H1 (cell line): ENCODE data around the gene PDCD6IP. TPM values are rescaled to one million over a fixed set of nuclear protein-coding genes. Genes with fewer than 3 reads are reported as not detected.

Experiments used
- CTCF ChIA-PET: fragments of 300-600 bp; sonication (Branson Sonifier 250); formaldehyde crosslinking; loops from one replicate; lab custom pipeline; 2021; ENCODE audit not compliant: partially characterized antibody; lab: Charles Lee
- POLR2A ChIA-PET: fragments of 300-600 bp; sonication (Branson Sonifier 250); formaldehyde crosslinking; loops from one replicate; lab custom pipeline; 2021; ENCODE audit warnings: inconsistent platforms; ENCODE audit not compliant: partially characterized antibody; lab: Charles Lee
- DNase-seq, 2 experiments: peaks; one replicate each; pipeline versions ENCODE4 v3.0.0 to v3.0.0-alpha.2; 2010 to 2022; ENCODE audit warnings: low spot score in 2 of 2, low read depth in 1 of 2, mixed read lengths in 1 of 2
- FAIRE-seq: peaks from 2 replicates; lab custom pipeline; 2011; peaks lifted over from hg19 to GRCh38; lab: Jason Lieb, UNC
- H2AFZ ChIP-seq: 2 replicates; pipeline ENCODE4 v1.8.1; 2012; ENCODE audit warnings: low read length, inconsistent platforms
- H2AK5ac ChIP-seq: 2 replicates; pipeline ENCODE4 v1.6.1; 2013; ENCODE audit warnings: low read depth, low read length
- H2BK120ac ChIP-seq: replicated peaks from 2 replicates; pipeline ENCODE3; 2013; ENCODE audit warnings: low read depth, low read length, inconsistent platforms
- H2BK12ac ChIP-seq: 2 replicates; pipeline ENCODE4 v1.6.1; 2013; ENCODE audit warnings: low read depth, low read length
- H2BK15ac ChIP-seq: 2 replicates; pipeline ENCODE4 v1.6.1; 2013; ENCODE audit warnings: low read length
- H2BK20ac ChIP-seq: 2 replicates; pipeline ENCODE4 v1.6.1; 2013; ENCODE audit warnings: low read length
- H2BK5ac ChIP-seq: 2 replicates; pipeline ENCODE4 v1.6.1; 2013; ENCODE audit warnings: low read depth, low read length
- H3K14ac ChIP-seq: 2 replicates; pipeline ENCODE4 v1.6.1; 2013; ENCODE audit warnings: inconsistent platforms; ENCODE audit not compliant: insufficient read length
- H3K18ac ChIP-seq: 2 replicates; pipeline ENCODE4 v1.6.1; 2013; ENCODE audit warnings: low read length; ENCODE audit errors: extremely low read depth
- H3K23ac ChIP-seq: 2 replicates; pipeline ENCODE4 v1.6.1; 2013; ENCODE audit warnings: inconsistent platforms; ENCODE audit not compliant: insufficient read length
- H3K23me2 ChIP-seq: 2 replicates; pipeline ENCODE4 v1.6.1; 2013; ENCODE audit warnings: low read depth, low read length
- H3K27ac ChIP-seq: 2 replicates; pipeline ENCODE4 v1.6.1; 2011; ENCODE audit warnings: low read depth, low read length, inconsistent platforms
- H3K27me3 ChIP-seq, 4 experiments: replicated peaks in 1 of 4; 1 replicate in 1 of 4; 2 replicates in 3 of 4; pipeline versions ENCODE4 v1.6.1 to v1.8.1; 2011 to 2013; ENCODE audit warnings: low read length in 3 of 4, mild to moderate bottlenecking in 3 of 4, inconsistent platforms in 2 of 4, mixed read lengths in 2 of 4, moderate library complexity in 1 of 4; ENCODE audit not compliant: control insufficient read depth in 3 of 4, insufficient read depth in 3 of 4; ENCODE audit errors: extremely low read depth in 1 of 4
- H3K36me3 ChIP-seq, 4 experiments: 2 replicates each; pipeline versions ENCODE4 v1.6.1 to v1.8.1; 2011 to 2013; ENCODE audit warnings: mild to moderate bottlenecking in 4 of 4, low read length in 3 of 4, moderate library complexity in 2 of 4, control low read depth in 1 of 4, inconsistent platforms in 1 of 4; ENCODE audit not compliant: insufficient read depth in 4 of 4, control insufficient read depth in 2 of 4
- H3K4ac ChIP-seq: replicated peaks from 2 replicates; pipeline ENCODE3; 2013; ENCODE audit warnings: low read length, low read depth, mixed read lengths, inconsistent platforms; ENCODE audit not compliant: insufficient read length
- H3K4me1 ChIP-seq, 4 experiments: replicated peaks in 1 of 4; 1 replicate in 1 of 4; 2 replicates in 3 of 4; pipeline versions ENCODE4 v1.6.1 to v1.8.1; 2011 to 2013; ENCODE audit warnings: low read length in 3 of 4, inconsistent platforms in 2 of 4, mixed read lengths in 1 of 4; ENCODE audit not compliant: insufficient read depth in 4 of 4, control insufficient read depth in 3 of 4
- H3K4me2 ChIP-seq, 2 experiments: 2 replicates each; pipeline versions ENCODE4 v1.6.1 to v1.8.1; 2011 to 2013; ENCODE audit warnings: low read depth in 2 of 2, low read length in 2 of 2, control low read depth in 1 of 2, inconsistent platforms in 1 of 2, mild to moderate bottlenecking in 1 of 2; ENCODE audit not compliant: insufficient read depth in 1 of 2
- H3K4me3 ChIP-seq, 4 experiments: fragments of 200-600, 300-600 bp in 1 of 4; sonication (generic), shearing (Covaris generic), sonication (Bioruptor Twin) in 1 of 4; 2 replicates each; pipeline versions ENCODE4 v1.5.1 to v1.8.1; 2011 to 2016; ENCODE audit warnings: low read length in 4 of 4, low read depth in 3 of 4, control low read depth in 2 of 4, inconsistent platforms in 2 of 4, mild to moderate bottlenecking in 2 of 4, mixed read lengths in 1 of 4, moderate library complexity in 1 of 4; ENCODE audit not compliant: insufficient read depth in 2 of 4; ENCODE audit errors: extremely low read depth in 1 of 4
- H3K56ac ChIP-seq: replicated peaks from 2 replicates; pipeline ENCODE3; 2013; ENCODE audit warnings: low read depth, mild to moderate bottlenecking, mixed read lengths, low read length, inconsistent platforms; ENCODE audit not compliant: insufficient read length
- H3K79me1 ChIP-seq: 2 replicates; pipeline ENCODE4 v1.6.1; 2013; ENCODE audit warnings: low read depth, low read length, control low read depth
- H3K79me2 ChIP-seq, 2 experiments: 2 replicates each; pipeline versions ENCODE4 v1.6.1 to v1.8.1; 2012 to 2013; ENCODE audit warnings: low read length in 2 of 2, mild to moderate bottlenecking in 2 of 2, inconsistent platforms in 1 of 2; ENCODE audit not compliant: insufficient read depth in 2 of 2, control insufficient read depth in 1 of 2
- H3K9ac ChIP-seq, 4 experiments: replicated peaks in 1 of 4; 1 replicate in 1 of 4; 2 replicates in 3 of 4; pipeline versions ENCODE4 v1.6.1 to v1.8.1; 2011 to 2013; ENCODE audit warnings: low read depth in 3 of 4, low read length in 3 of 4, control low read depth in 2 of 4, mild to moderate bottlenecking in 2 of 4, moderate library complexity in 2 of 4, inconsistent platforms in 1 of 4; ENCODE audit errors: extremely low read depth in 1 of 4
- H3K9me3 ChIP-seq, 2 experiments: 2 replicates each; pipeline versions ENCODE4 v1.6.1 to v1.8.1; 2012 to 2013; ENCODE audit warnings: mild to moderate bottlenecking in 2 of 2, moderate library complexity in 2 of 2, control low read depth in 1 of 2, inconsistent platforms in 1 of 2, low read depth in 1 of 2, low read length in 1 of 2, mixed read lengths in 1 of 2; ENCODE audit not compliant: insufficient read depth in 2 of 2
- H4K20me1 ChIP-seq, 2 experiments: replicated peaks in 1 of 2; 2 replicates each; pipeline versions ENCODE3 to v1.8.1; 2011 to 2013; ENCODE audit warnings: inconsistent platforms in 2 of 2, low read length in 2 of 2, mild to moderate bottlenecking in 1 of 2; ENCODE audit not compliant: insufficient read depth in 2 of 2, control insufficient read depth in 1 of 2
- H4K5ac ChIP-seq: 2 replicates; pipeline ENCODE4 v1.6.1; 2013; ENCODE audit warnings: low read length, low read depth, mixed read lengths, inconsistent platforms; ENCODE audit not compliant: insufficient read length
- H4K8ac ChIP-seq: 2 replicates; pipeline ENCODE4 v1.8.0; 2013; ENCODE audit warnings: mild to moderate bottlenecking, moderate library complexity, low read length, inconsistent platforms; ENCODE audit not compliant: insufficient read depth; ENCODE audit errors: extremely low read depth
- H4K91ac ChIP-seq: replicated peaks from 2 replicates; pipeline ENCODE3; 2013; ENCODE audit warnings: low read length, mixed read lengths, inconsistent platforms; ENCODE audit not compliant: insufficient read length
- BACH1 ChIP-seq: IDR thresholded peaks from 2 replicates; pipeline ENCODE4 v1.6.1; 2012; ENCODE audit warnings: low read length, improper control_type of control experiment
- CBX8 ChIP-seq: fragments of 300-800, 300-1000 bp; sonication (generic); IDR thresholded peaks from 2 replicates; pipeline ENCODE4 v1.7.1; 2016; ENCODE audit warnings: low read depth, low read length, borderline replicate concordance
- CEBPB ChIP-seq: IDR thresholded peaks from 2 replicates; pipeline ENCODE4 v1.6.1; 2012; ENCODE audit warnings: low read depth, low read length
- CHD1 ChIP-seq: IDR thresholded peaks from 2 replicates; pipeline ENCODE4 v1.6.1; 2012; ENCODE audit warnings: low read depth, low read length, improper control_type of control experiment
- CHD2 ChIP-seq: IDR thresholded peaks from 2 replicates; pipeline ENCODE4 v1.6.1; 2012; ENCODE audit warnings: low read length, improper control_type of control experiment
- EP300 ChIP-seq, 2 experiments: IDR thresholded peaks; 1 replicate in 1 of 2; 2 replicates in 1 of 2; pipeline ENCODE4 v1.6.1; 2011 to 2012; ENCODE audit warnings: low read depth in 2 of 2, low read length in 2 of 2, mild to moderate bottlenecking in 2 of 2, borderline replicate concordance in 1 of 2, inconsistent platforms in 1 of 2, moderate library complexity in 1 of 2
- MAFK ChIP-seq: IDR thresholded peaks from 2 replicates; pipeline ENCODE4 v1.6.1; 2012; ENCODE audit warnings: low read depth, mild to moderate bottlenecking, improper control_type of control experiment, low read length
- POLR2A ChIP-seq, 2 experiments: IDR thresholded peaks; 1 replicate in 1 of 2; 2 replicates in 1 of 2; pipeline ENCODE4 v1.6.1; 2011; ENCODE audit warnings: low read depth in 2 of 2, low read length in 2 of 2, mild to moderate bottlenecking in 2 of 2; ENCODE audit errors: control extremely low read depth in 1 of 2
- RBBP5 ChIP-seq: IDR thresholded peaks from 2 replicates; pipeline ENCODE4 v1.7.1; 2012; ENCODE audit warnings: low read depth, mild to moderate bottlenecking, inconsistent platforms, low read length, moderate library complexity, borderline replicate concordance
- SIX5 ChIP-seq: IDR thresholded peaks from 2 replicates; pipeline ENCODE4 v1.6.1; 2011; ENCODE audit warnings: mild to moderate bottlenecking, low read depth, low read length
- TAF1 ChIP-seq: IDR thresholded peaks from 2 replicates; pipeline ENCODE4 v1.6.1; 2011; ENCODE audit warnings: mild to moderate bottlenecking, low read depth, low read length
- YY1 ChIP-seq: IDR thresholded peaks from 2 replicates; pipeline ENCODE4 v1.6.1; 2011; ENCODE audit warnings: low read depth, mild to moderate bottlenecking, low read length
- WGBS, 2 experiments: shearing (Covaris generic) in 1 of 2; methylation state at CpG; one replicate each; pipeline versions ENCODE4 v1.1.6 to v1.1.7; 2013 to 2015; ENCODE audit warnings: low lambda C conversion rate in 2 of 2, mixed read lengths in 2 of 2, inconsistent platforms in 1 of 2, low coverage in 1 of 2, missing lambda C conversion rate in 1 of 2; ENCODE audit not compliant: insufficient replicate concordance in 2 of 2, insufficient coverage in 1 of 2, insufficient read length in 1 of 2; ENCODE audit errors: extremely low coverage in 1 of 2, missing lambda C conversion rate in 1 of 2; 5-methylcytosine and 5-hydroxymethylcytosine counted together
- polyA plus RNA-seq, 7 experiments: library from polyadenylated mRNA; depleted of rRNA in 3 of 7; stranded (reverse) in 5 of 7; unstranded in 2 of 7; fragments of >200 nt in 5 of 7; fragments of 200-250 nt in 2 of 7; gene quantifications; 1 replicate in 5 of 7; 2 replicates in 1 of 7; 4 replicates in 1 of 7; pipeline versions ENCODE4 v1.2.1 to v1.2.3, GENCODE V29; 2011 to 2013; ENCODE audit warnings: missing spikeins in 2 of 7, mixed read lengths in 2 of 7
- total RNA-seq: library from RNA; stranded (reverse); fragmentation: NEBNext Ultra II Directional; extraction: Animal tissue kit (Norgen Biotek cat#: 25700); gene quantifications from 2 replicates; pipeline ENCODE4 v1.2.1, GENCODE V29; 2021
- TF ChIP-seq, protein P1 (sequence below): IDR thresholded peaks from 2 replicates; pipeline ENCODE4 v1.6.1; 2012; ENCODE audit warnings: low read length, inconsistent platforms

Gene PDCD6IP
- total and polyA plus RNA-seq, 2 of the 8 experiments (the other 6 are each of a cell fraction or from before 2014, with no cell fraction given): 61.7 to 155 TPM

DNA sequence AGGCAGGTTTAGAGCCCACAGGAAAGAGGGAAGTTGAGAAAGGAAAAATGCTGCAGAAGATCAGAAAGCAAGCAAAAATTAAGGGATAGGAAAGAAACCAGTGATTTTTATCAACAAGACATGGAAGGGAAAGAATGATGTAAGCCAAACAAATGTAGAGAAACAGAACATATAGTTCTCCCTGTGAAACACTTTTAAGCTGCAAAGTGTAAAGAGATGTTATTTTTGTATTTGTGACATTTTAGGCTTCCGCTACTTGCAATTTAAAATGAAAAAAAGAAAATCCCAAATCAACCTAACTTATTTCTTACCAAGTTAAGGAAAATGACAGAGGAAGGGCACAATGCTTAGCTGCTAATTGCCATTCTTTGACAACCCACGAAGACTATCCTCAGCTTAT is 111.6 kb downstream of the PDCD6IP start:
- H3K79me1 ChIP-seq: no peaks in the 10 kb centered on the region
- no peak overlapping the region for H2BK12ac ChIP-seq
- H3K9me3 ChIP-seq: no peaks in the 10 kb centered on the region
- no peak overlapping the region for H3K14ac ChIP-seq
- no peak overlapping the region for H3K4ac ChIP-seq
- H3K23me2 ChIP-seq: peaks cover 2% of the 10 kb centered on the region; the same call in 1 of the 2 replicates
- H2BK20ac ChIP-seq: no peak overlapping the region
- no peak overlapping the region for H2BK15ac ChIP-seq
- TF ChIP-seq BACH1: no peak
- no peak for TF ChIP-seq CHD1
- TF ChIP-seq SIX5: no peak
- TF ChIP-seq RBBP5: no peak
- no peak for TF ChIP-seq EP300 (IDR thresholded peaks at IDR 0.05; ENCODE audit: borderline replicate concordance in 1 of 2, low read depth in 2 of 2, low read length in 2 of 2)
- no peak for TF ChIP-seq CHD2
- no peak for TF ChIP-seq CBX8
- no peak for TF ChIP-seq MAFK
- TF ChIP-seq, protein P1, sequence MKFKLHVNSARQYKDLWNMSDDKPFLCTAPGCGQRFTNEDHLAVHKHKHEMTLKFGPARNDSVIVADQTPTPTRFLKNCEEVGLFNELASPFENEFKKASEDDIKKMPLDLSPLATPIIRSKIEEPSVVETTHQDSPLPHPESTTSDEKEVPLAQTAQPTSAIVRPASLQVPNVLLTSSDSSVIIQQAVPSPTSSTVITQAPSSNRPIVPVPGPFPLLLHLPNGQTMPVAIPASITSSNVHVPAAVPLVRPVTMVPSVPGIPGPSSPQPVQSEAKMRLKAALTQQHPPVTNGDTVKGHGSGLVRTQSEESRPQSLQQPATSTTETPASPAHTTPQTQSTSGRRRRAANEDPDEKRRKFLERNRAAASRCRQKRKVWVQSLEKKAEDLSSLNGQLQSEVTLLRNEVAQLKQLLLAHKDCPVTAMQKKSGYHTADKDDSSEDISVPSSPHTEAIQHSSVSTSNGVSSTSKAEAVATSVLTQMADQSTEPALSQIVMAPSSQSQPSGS: no peak
- no peak for TF ChIP-seq CEBPB
- TF ChIP-seq TAF1: no peak
- no peak for TF ChIP-seq YY1
- no peak for TF ChIP-seq POLR2A (IDR thresholded peaks at IDR 0.05; ENCODE audit: control extremely low read depth in 1 of 2, low read depth in 2 of 2, low read length in 2 of 2)
- 85% methylated on average over 2 of the region's 2 CpGs; no CpG with 5 or more reads in 1 of the 2 experiments for WGBS, 2 experiments
- H4K5ac ChIP-seq: no peak overlapping the region
- POLR2A ChIA-PET: no interaction called here
- no peak overlapping the region for H3K4me2 ChIP-seq
- H2AFZ ChIP-seq: no peak overlapping the region
- H2BK120ac ChIP-seq: no peak overlapping the region
- H3K27ac ChIP-seq: no peak overlapping the region
- no peaks in the 10 kb centered on the region for H3K36me3 ChIP-seq
- CTCF ChIA-PET: interaction anchor here (1.9 kb wide), 1 partner anchor 27 kb away, joined by 11 read pairs; no protein-coding TSS in a partner anchor
- no peak overlapping the region for H3K56ac ChIP-seq
- H2AK5ac ChIP-seq: no peak overlapping the region
- H3K79me2 ChIP-seq: no peaks in the 10 kb centered on the region
- H4K8ac ChIP-seq: no peak overlapping the region
- FAIRE-seq (no peak), DNase-seq (no peak)
- no peak overlapping the region for H3K23ac ChIP-seq
- no peak overlapping the region for H3K18ac ChIP-seq
- no peak overlapping the region for H3K4me3 ChIP-seq
- H4K20me1 ChIP-seq: no peaks in the 10 kb centered on the region
- H4K91ac ChIP-seq: no peak overlapping the region
- no peak overlapping the region for H3K9ac ChIP-seq
- H3K27me3 ChIP-seq: no peaks in the 10 kb centered on the region
- H3K4me1 ChIP-seq: no peaks in the 10 kb centered on the region
- H2BK5ac ChIP-seq: no peak overlapping the region
